ENCODE results near the gene TIMM9.

- no peak for TF ChIP-seq SUZ12 (IDR thresholded peaks at IDR 0.05; ENCODE audit: extremely low read depth, insufficient read depth, insufficient read length)
- TF ChIP-seq YY1 (IDR thresholded peaks at IDR 0.05; ENCODE audit: insufficient read depth, insufficient read length): no peak
- no peak for TF ChIP-seq ZNF274 (IDR thresholded peaks at IDR 0.05; ENCODE audit: low read depth, low read length)
Measured at GRCh38 chr14:58464652-58465051, 37.3 kb upstream of the TIMM9 start.
